CD4-positive, alpha-beta T cell treated with Interleukin-4 for 4 hours (primary cell): Measurements from ENCODE around the gene VPS8.

Experiments
- DNase-seq: peaks from one replicate; pipeline ENCODE4 v3.0.0-alpha.2; 2020

Gene VPS8

GRCh38 chr3:184783319-184783718, 28.6 kb upstream of the VPS8 start:
- DNase-seq = no peak

- DNase-seq = no peak
These were observed 27.1 kb upstream of the VPS8 start for GRCh38 chr3:184784731-184785500.

GRCh38 chr3:184785890-184786279, 26.1 kb upstream of the VPS8 start:
- no peak for DNase-seq

GRCh38 chr3:184786280-184786941, 25.6 kb upstream of the VPS8 start:
- DNase-seq = no peak

- no peak for DNase-seq
These were observed 23.2 kb upstream of the VPS8 start for GRCh38 chr3:184788751-184789150.

- DNase-seq = no peak
These were observed 22.5 kb upstream of the VPS8 start for GRCh38 chr3:184789314-184789998.

GRCh38 chr3:184791171-184791570, 20.8 kb upstream of the VPS8 start:
- no peak for DNase-seq

GRCh38 chr3:184795522-184796190, 16.3 kb upstream of the VPS8 start:
- DNase-seq = no peak

GRCh38 chr3:184796551-184796950, 15.4 kb upstream of the VPS8 start:
- no peak for DNase-seq

- DNase-seq = no peak
These were observed 15.0 kb upstream of the VPS8 start for GRCh38 chr3:184796954-184797353.

- no peak for DNase-seq
These were observed 13.8 kb upstream of the VPS8 start for GRCh38 chr3:184798120-184798519.

- no peak for DNase-seq
These were observed 11.5 kb upstream of the VPS8 start for GRCh38 chr3:184800349-184800930.

- DNase-seq = no peak
These were observed 10.7 kb upstream of the VPS8 start for GRCh38 chr3:184801241-184801785.

GRCh38 chr3:184802150-184802549, 9.8 kb upstream of the VPS8 start:
- no peak for DNase-seq

GRCh38 chr3:184804801-184805200, 7.2 kb upstream of the VPS8 start:
- DNase-seq = no peak

- DNase-seq = no peak
These were observed 6.5 kb upstream of the VPS8 start for GRCh38 chr3:184805351-184806038.

- no peak for DNase-seq
These were observed 5.2 kb upstream of the VPS8 start for GRCh38 chr3:184806567-184807271.

GRCh38 chr3:184807549-184807948, 4.4 kb upstream of the VPS8 start:
- no peak for DNase-seq

GRCh38 chr3:184808021-184808420, 3.9 kb upstream of the VPS8 start:
- no peak for DNase-seq

GRCh38 chr3:184810146-184810545, 1.8 kb upstream of the VPS8 start:
- no peak for DNase-seq

- DNase-seq = no peak
These were observed 932 bp upstream of the VPS8 start for GRCh38 chr3:184811034-184811433.

GRCh38 chr3:184811663-184811998, 335 bp upstream of the VPS8 start:
- no peak for DNase-seq
